ENCODE data around the gene RNF182.

RNF182 gene

GRCh38 chr6:13943943-13944342 is 19.2 kb downstream of the RNF182 start:
- CTCF ChIA-PET = interaction anchor here (2.1 kb wide), 1 partner anchor 123 kb away, joined by 6 read pairs; no protein-coding TSS in a partner anchor
- no peak for DNase-seq (ENCODE audit: low read depth, low spot score)
- POLR2A ChIA-PET = no interaction called here
- no peak overlapping the region for H3K4me3 ChIP-seq (ENCODE audit: low read depth, low read length)
- TF ChIP-seq CTCF (IDR thresholded peaks at IDR 0.05; ENCODE audit: insufficient read depth, low read length, missing control alignments) = no peak

GRCh38 chr6:13946506-13946905 is 21.8 kb downstream of the RNF182 start:
- DNase-seq (ENCODE audit: low read depth, low spot score) = no peak
- H3K4me3 ChIP-seq (ENCODE audit: low read depth, low read length) = no peak overlapping the region
- ChIA-PET CTCF (no interaction called here), POLR2A (no interaction called here)
- no peak for TF ChIP-seq CTCF (IDR thresholded peaks at IDR 0.05; ENCODE audit: insufficient read depth, low read length, missing control alignments)

- POLR2A ChIA-PET = no interaction called here
- DNase-seq (ENCODE audit: low read depth, low spot score) = no peak
- TF ChIP-seq CTCF (IDR thresholded peaks at IDR 0.05; ENCODE audit: insufficient read depth, low read length, missing control alignments) = no peak
- no peak overlapping the region for H3K4me3 ChIP-seq (ENCODE audit: low read depth, low read length)
- CTCF ChIA-PET = no interaction called here
Observed at GRCh38 chr6:13947611-13948178, 22.9 kb downstream of the RNF182 start.

- DNase-seq (ENCODE audit: low read depth, low spot score) = no peak
- POLR2A ChIA-PET = no interaction called here
- no peak overlapping the region for H3K4me3 ChIP-seq (ENCODE audit: low read depth, low read length)
- CTCF ChIA-PET = interaction anchor here (0.6 kb wide), 1 partner anchor 997 kb away, joined by 3 read pairs; no protein-coding TSS in a partner anchor
- no peak for TF ChIP-seq CTCF (IDR thresholded peaks at IDR 0.05; ENCODE audit: insufficient read depth, low read length, missing control alignments)
Observed at GRCh38 chr6:13952101-13952500, 27.3 kb downstream of the RNF182 start.

- ChIA-PET CTCF (no interaction called here), POLR2A (no interaction called here)
- no peak for TF ChIP-seq CTCF (IDR thresholded peaks at IDR 0.05; ENCODE audit: insufficient read depth, low read length, missing control alignments)
- peak; percentile 2 for DNase-seq (ENCODE audit: low read depth, low spot score)
- no peak overlapping the region for H3K4me3 ChIP-seq (ENCODE audit: low read depth, low read length)
Observed at GRCh38 chr6:13953061-13953705, 28.4 kb downstream of the RNF182 start.

- no peak for TF ChIP-seq CTCF (IDR thresholded peaks at IDR 0.05; ENCODE audit: insufficient read depth, low read length, missing control alignments)
- no peak overlapping the region for H3K4me3 ChIP-seq (ENCODE audit: low read depth, low read length)
- no peak for DNase-seq (ENCODE audit: low read depth, low spot score)
- CTCF ChIA-PET = interaction anchor here (1.0 to 1.2 kb wide), 2 partner anchors 11 to 81 kb away, joined by 3 to 4 read pairs; no protein-coding TSS in a partner anchor
- POLR2A ChIA-PET = no interaction called here
Observed at GRCh38 chr6:13965582-13966127, 40.9 kb downstream of the RNF182 start.
